Endothelial cell (in vitro differentiated cells): ENCODE data around the gene IFIT5. TPM values are rescaled to one million over a fixed set of nuclear protein-coding genes. Genes with fewer than 3 reads are reported as not detected.

Experiments
- total RNA-seq: library from RNA; stranded (reverse); fragmentation: NEBNext Ultra II Directional; extraction: Animal tissue kit (Norgen Biotek cat#: 25700); gene quantifications from one replicate; pipeline ENCODE4 v1.2.1, GENCODE V29; 2021; ENCODE audit not compliant: unreplicated experiment

Gene IFIT5
- total RNA-seq, 1 donor from 2014 or later, result 8.2 TPM

Other genes starting within 250 kb of the IFIT5 start
- gene CH25H, start 207.3 kb upstream of the IFIT5 start, total RNA-seq, result 10.0 TPM
- 84.2 TPM for gene LIPA, start 162.8 kb upstream of the IFIT5 start, total RNA-seq
- 0.80 TPM for gene IFIT2, start 112.5 kb upstream of the IFIT5 start, total RNA-seq
- 16.8 TPM for gene IFIT3, start 86.6 kb upstream of the IFIT5 start, total RNA-seq
- not detected for gene IFIT1B, start 36.5 kb upstream of the IFIT5 start, total RNA-seq
- gene IFIT1, start 21.9 kb upstream of the IFIT5 start, total RNA-seq, result 2.0 TPM
- 0.21 TPM for gene SLC16A12, start 121.0 kb downstream of the IFIT5 start, total RNA-seq
- gene PANK1, start 230.7 kb downstream of the IFIT5 start, total RNA-seq, result 16.2 TPM